H54 (cell line): ENCODE results near the gene NDUFB1.
A peak's percentile ranks its signal among the peaks of the same experiment; 100 is the strongest.

Experiments
- DNase-seq: peaks from one replicate; pipeline ENCODE4 v3.0.0; 2011; ENCODE audit warnings: low spot score, mixed read lengths; ENCODE audit not compliant: insufficient read length
- FAIRE-seq: peaks from 3 replicates; lab custom pipeline; 2011; peaks lifted over from hg19 to GRCh38; lab: Jason Lieb, UNC
- POLR2A ChIP-seq: IDR thresholded peaks from 2 replicates; pipeline ENCODE4 v1.6.1; 2011; ENCODE audit warnings: low read depth, mild to moderate bottlenecking, low read length

NDUFB1 gene

GRCh38 chr14:92109490-92109889 is 12.0 kb downstream of the NDUFB1 start:
- TF ChIP-seq POLR2A = no peak
- FAIRE-seq (no peak), DNase-seq (no peak)

- no peak for FAIRE-seq
- no peak for TF ChIP-seq POLR2A
- DNase-seq = no peak
These were observed 12.9 kb downstream of the NDUFB1 start for GRCh38 chr14:92108345-92109254.

GRCh38 chr14:92106143-92106926 is 15.2 kb downstream of the NDUFB1 start, which contains the start of gene ATXN3:
Gene ATXN3, minus strand, starts transcription at chr14:92106582. Its CDS starts 30 bp downstream, at chr14:92106552.
- peak; percentile 97 for FAIRE-seq
- peak; percentile 38 for TF ChIP-seq POLR2A
- peak; percentile 94 for DNase-seq

- peak; percentile 11 for FAIRE-seq
- no peak for TF ChIP-seq POLR2A
- DNase-seq = no peak
These were observed 15.7 kb downstream of the NDUFB1 start for GRCh38 chr14:92105893-92106142.

GRCh38 chr14:92105073-92105892 is 16.2 kb downstream of the NDUFB1 start:
- DNase-seq (peak; percentile 29), FAIRE-seq (peak; percentile 74)
- no peak for TF ChIP-seq POLR2A

- no peak for TF ChIP-seq POLR2A
- FAIRE-seq (no peak), DNase-seq (no peak)
These were observed 18.0 kb downstream of the NDUFB1 start for GRCh38 chr14:92103363-92103989.

GRCh38 chr14:92099802-92100201 is 21.7 kb downstream of the NDUFB1 start:
- TF ChIP-seq POLR2A = no peak
- FAIRE-seq = no peak
- no peak for DNase-seq

GRCh38 chr14:92093320-92093719 is 28.2 kb downstream of the NDUFB1 start:
- no peak for FAIRE-seq
- TF ChIP-seq POLR2A = no peak
- no peak for DNase-seq

- FAIRE-seq (no peak), DNase-seq (no peak)
- TF ChIP-seq POLR2A = no peak
These were observed 33.0 kb downstream of the NDUFB1 start for GRCh38 chr14:92088494-92088893.

GRCh38 chr14:92074555-92074954 is 47.0 kb downstream of the NDUFB1 start:
- DNase-seq (no peak), FAIRE-seq (no peak)
- no peak for TF ChIP-seq POLR2A
